HEK293 (cell line): ENCODE results near the gene ENAH.

Experiments used
- CTCF ChIA-PET: fragments of 350-600 bp; formaldehyde crosslinking; extraction: SDS; loops from one replicate; lab custom pipeline; 2021; ENCODE audit warnings: antibody characterized with exemption; lab: Yijun Ruan, JAX
- POLR2A ChIA-PET: fragments of 300-600 bp; formaldehyde crosslinking; extraction: SDS; loops from one replicate; lab custom pipeline; 2020; ENCODE audit warnings: antibody characterized with exemption, inconsistent platforms; lab: Yijun Ruan, JAX
- H3K27ac ChIP-seq: fragments of 200-500 bp; sonication (Bioruptor generic); 2 replicates; pipeline ENCODE4 v1.5.1; 2014; ENCODE audit warnings: low read depth, low read length, control low read depth, inconsistent platforms; ENCODE audit errors: extremely low read depth
- H3K36me3 ChIP-seq, 2 experiments: fragments of 200-500 bp in 1 of 2; sonication (Bioruptor generic) in 1 of 2; 1 replicate in 1 of 2; 2 replicates in 1 of 2; pipeline ENCODE4 v1.5.1; 2014 to 2017; ENCODE audit warnings: inconsistent platforms in 2 of 2, low read length in 2 of 2; ENCODE audit not compliant: control insufficient read depth in 2 of 2, insufficient read depth in 1 of 2
- H3K4me1 ChIP-seq: fragments of 200-500 bp; sonication (Bioruptor generic); 2 replicates; pipeline ENCODE4 v1.5.1; 2014; ENCODE audit warnings: mild to moderate bottlenecking, low read length, inconsistent platforms; ENCODE audit not compliant: control insufficient read depth, insufficient read depth
- H3K4me3 ChIP-seq: 2 replicates; pipeline ENCODE4 v1.5.1; 2011; ENCODE audit warnings: low read depth, mild to moderate bottlenecking, control low read depth, low read length, moderate library complexity
- H3K9me3 ChIP-seq: fragments of 200-500 bp; sonication (Bioruptor generic); 2 replicates; pipeline ENCODE4 v1.5.1; 2014; ENCODE audit warnings: low read depth, low read length, inconsistent platforms; ENCODE audit not compliant: control insufficient read depth, insufficient read depth
- PRDM1 ChIP-seq: fragments of 450-650 bp; formaldehyde crosslinking; IDR thresholded peaks from 2 replicates; pipeline ENCODE4; 2016; ENCODE audit warnings: missing biosample characterization, missing genetic modification characterization
- PRDM4 ChIP-seq: fragments of 450-650 bp; formaldehyde crosslinking; IDR thresholded peaks from 2 replicates; pipeline ENCODE4 v1.5.1; 2017; ENCODE audit warnings: missing biosample characterization, missing genetic modification characterization
- REST ChIP-seq: fragments of 450-650 bp; formaldehyde crosslinking; IDR thresholded peaks from 2 replicates; pipeline ENCODE4 v1.5.1; 2016; ENCODE audit warnings: missing biosample characterization, missing genetic modification characterization
- ZBTB6 ChIP-seq: fragments of 450-650 bp; formaldehyde crosslinking; IDR thresholded peaks from 2 replicates; pipeline ENCODE4 v1.5.1; 2017; ENCODE audit warnings: missing biosample characterization, missing genetic modification characterization
- ZFP3 ChIP-seq: fragments of 450-650 bp; formaldehyde crosslinking; IDR thresholded peaks from 2 replicates; pipeline ENCODE4 v1.5.1; 2016; ENCODE audit warnings: low read depth, missing biosample characterization, missing genetic modification characterization
- ZFP69B ChIP-seq: fragments of 450-650 bp; formaldehyde crosslinking; IDR thresholded peaks from 2 replicates; pipeline ENCODE4 v1.5.1; 2016; ENCODE audit warnings: missing biosample characterization, missing genetic modification characterization
- ZNF211 ChIP-seq: fragments of 450-650 bp; formaldehyde crosslinking; IDR thresholded peaks from 2 replicates; pipeline ENCODE4 v1.5.1; 2016; ENCODE audit warnings: low read depth, missing biosample characterization, missing genetic modification characterization
- ZNF302 ChIP-seq: fragments of 450-650 bp; formaldehyde crosslinking; IDR thresholded peaks from 2 replicates; pipeline ENCODE4 v1.5.1; 2016; ENCODE audit warnings: missing biosample characterization, missing genetic modification characterization, low read depth
- ZNF354C ChIP-seq: fragments of 450-650 bp; formaldehyde crosslinking; IDR thresholded peaks from 2 replicates; pipeline ENCODE4 v1.5.1; 2016; ENCODE audit warnings: missing biosample characterization, missing genetic modification characterization, low read depth, borderline replicate concordance
- ZNF366 ChIP-seq: fragments of 450-650 bp; formaldehyde crosslinking; conservative IDR thresholded peaks from 2 replicates; pipeline ENCODE4 v1.5.1; 2016; ENCODE audit warnings: missing biosample characterization, missing genetic modification characterization
- ZNF404 ChIP-seq: fragments of 450-650 bp; formaldehyde crosslinking; IDR thresholded peaks from 2 replicates; pipeline ENCODE4 v1.5.1; 2017; ENCODE audit warnings: missing biosample characterization, missing genetic modification characterization
- ZNF449 ChIP-seq: fragments of 450-650 bp; formaldehyde crosslinking; IDR thresholded peaks from 2 replicates; pipeline ENCODE4 v1.5.1; 2017; ENCODE audit warnings: missing biosample characterization, mild to moderate bottlenecking, missing genetic modification characterization, moderate library complexity
- ZNF488 ChIP-seq: fragments of 450-650 bp; formaldehyde crosslinking; IDR thresholded peaks from 2 replicates; pipeline ENCODE4 v1.5.1; 2016; ENCODE audit warnings: missing biosample characterization, missing genetic modification characterization
- ZNF514 ChIP-seq: fragments of 450-650 bp; formaldehyde crosslinking; IDR thresholded peaks from 2 replicates; pipeline ENCODE4 v1.5.1; 2016; ENCODE audit warnings: missing biosample characterization, missing genetic modification characterization
- ZNF600 ChIP-seq: fragments of 450-650 bp; formaldehyde crosslinking; IDR thresholded peaks from 2 replicates; pipeline ENCODE4 v1.5.1; 2016; ENCODE audit warnings: missing biosample characterization, missing genetic modification characterization
- ZNF623 ChIP-seq: fragments of 450-650 bp; formaldehyde crosslinking; IDR thresholded peaks from 2 replicates; pipeline ENCODE4 v1.5.1; 2016; ENCODE audit warnings: missing biosample characterization, missing genetic modification characterization
- ZNF624 ChIP-seq: fragments of 450-650 bp; formaldehyde crosslinking; IDR thresholded peaks from 2 replicates; pipeline ENCODE4 v1.5.1; 2017; ENCODE audit warnings: missing biosample characterization, missing genetic modification characterization
- ZNF664 ChIP-seq: fragments of 450-650 bp; formaldehyde crosslinking; IDR thresholded peaks from 2 replicates; pipeline ENCODE4 v1.5.1; 2016; ENCODE audit warnings: missing biosample characterization, missing genetic modification characterization
- TF ChIP-seq, protein P1 (sequence below): fragments of 450-650 bp; formaldehyde crosslinking; IDR thresholded peaks from 2 replicates; pipeline ENCODE4 v1.5.1; 2017; ENCODE audit warnings: missing biosample characterization, missing genetic modification characterization
- TF ChIP-seq, protein P2 (sequence below): fragments of 450-650 bp; formaldehyde crosslinking; IDR thresholded peaks from 2 replicates; pipeline ENCODE4 v1.5.1; 2016; ENCODE audit warnings: missing biosample characterization, missing genetic modification characterization, low read depth

The ENAH gene

DNA sequence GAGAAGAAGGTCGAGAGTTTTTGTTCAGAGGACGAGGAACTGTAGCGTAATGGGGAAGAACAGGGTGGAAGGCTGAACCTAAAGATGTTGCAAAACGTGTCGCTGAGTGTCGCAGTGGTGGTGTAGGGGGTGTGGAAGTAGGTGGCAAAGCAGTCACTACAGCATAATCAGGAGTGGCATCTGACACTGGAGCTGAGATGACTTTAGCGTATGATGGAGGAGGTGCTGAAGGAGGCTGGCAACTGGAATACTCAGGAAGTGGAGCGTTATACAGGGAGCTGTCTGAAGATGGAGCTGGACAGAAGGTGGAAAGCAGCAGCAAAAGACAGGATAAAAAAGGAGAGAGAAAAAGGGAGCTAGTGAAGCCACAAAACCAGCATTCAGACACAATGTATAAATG, 135.2 kb downstream of the ENAH start:
- Histone ChIP-seq H3K4me1 (peaks cover 9% of the 10 kb centered on the region), H3K36me3 (peaks cover 16 to 18% of the 10 kb centered on the region in 2 experiments), H3K4me3 (no peak overlapping the region), H3K27ac (no peak overlapping the region), H3K9me3 (no peaks in the 10 kb centered on the region)
- POLR2A ChIA-PET, result interaction anchor here (0.8 to 0.9 kb wide), 2 partner anchors 9 to 135 kb away, joined by 4 read pairs; no protein-coding TSS in a partner anchor
- TF ChIP-seq ZNF211, result no peak
- no peak for TF ChIP-seq ZNF404 (tag by site-specific recombination)
- TF ChIP-seq PRDM4 (tag by site-specific recombination), result no peak
- TF ChIP-seq ZNF488 (tag by site-specific recombination), result 0 out of 2 replicates have a peak, but pooled peaks have one; percentile 7
- peak; percentile 64; the same call in 1 of the 2 replicates for TF ChIP-seq ZBTB6 (tag by site-specific recombination)
- TF ChIP-seq, protein P1, sequence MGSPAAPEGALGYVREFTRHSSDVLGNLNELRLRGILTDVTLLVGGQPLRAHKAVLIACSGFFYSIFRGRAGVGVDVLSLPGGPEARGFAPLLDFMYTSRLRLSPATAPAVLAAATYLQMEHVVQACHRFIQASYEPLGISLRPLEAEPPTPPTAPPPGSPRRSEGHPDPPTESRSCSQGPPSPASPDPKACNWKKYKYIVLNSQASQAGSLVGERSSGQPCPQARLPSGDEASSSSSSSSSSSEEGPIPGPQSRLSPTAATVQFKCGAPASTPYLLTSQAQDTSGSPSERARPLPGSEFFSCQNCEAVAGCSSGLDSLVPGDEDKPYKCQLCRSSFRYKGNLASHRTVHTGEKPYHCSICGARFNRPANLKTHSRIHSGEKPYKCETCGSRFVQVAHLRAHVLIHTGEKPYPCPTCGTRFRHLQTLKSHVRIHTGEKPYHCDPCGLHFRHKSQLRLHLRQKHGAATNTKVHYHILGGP, result no peak
- no peak for TF ChIP-seq ZNF302 (tag by site-specific recombination)
- no peak for TF ChIP-seq ZNF514 (tag by site-specific recombination)
- peak; percentile 75 for TF ChIP-seq ZNF600 (tag by site-specific recombination)
- peak; percentile 66; the same call in 1 of the 2 replicates for TF ChIP-seq REST (tag by site-specific recombination)
- TF ChIP-seq PRDM1, result peak; percentile 73
- no peak for TF ChIP-seq ZNF449
- no peak for TF ChIP-seq ZNF624
- no peak for TF ChIP-seq ZFP3 (tag by site-specific recombination)
- 0 out of 2 replicates have a peak, but pooled peaks have one; percentile 11 for TF ChIP-seq ZFP69B (tag by site-specific recombination)
- no peak for TF ChIP-seq ZNF664
- TF ChIP-seq, protein P2, sequence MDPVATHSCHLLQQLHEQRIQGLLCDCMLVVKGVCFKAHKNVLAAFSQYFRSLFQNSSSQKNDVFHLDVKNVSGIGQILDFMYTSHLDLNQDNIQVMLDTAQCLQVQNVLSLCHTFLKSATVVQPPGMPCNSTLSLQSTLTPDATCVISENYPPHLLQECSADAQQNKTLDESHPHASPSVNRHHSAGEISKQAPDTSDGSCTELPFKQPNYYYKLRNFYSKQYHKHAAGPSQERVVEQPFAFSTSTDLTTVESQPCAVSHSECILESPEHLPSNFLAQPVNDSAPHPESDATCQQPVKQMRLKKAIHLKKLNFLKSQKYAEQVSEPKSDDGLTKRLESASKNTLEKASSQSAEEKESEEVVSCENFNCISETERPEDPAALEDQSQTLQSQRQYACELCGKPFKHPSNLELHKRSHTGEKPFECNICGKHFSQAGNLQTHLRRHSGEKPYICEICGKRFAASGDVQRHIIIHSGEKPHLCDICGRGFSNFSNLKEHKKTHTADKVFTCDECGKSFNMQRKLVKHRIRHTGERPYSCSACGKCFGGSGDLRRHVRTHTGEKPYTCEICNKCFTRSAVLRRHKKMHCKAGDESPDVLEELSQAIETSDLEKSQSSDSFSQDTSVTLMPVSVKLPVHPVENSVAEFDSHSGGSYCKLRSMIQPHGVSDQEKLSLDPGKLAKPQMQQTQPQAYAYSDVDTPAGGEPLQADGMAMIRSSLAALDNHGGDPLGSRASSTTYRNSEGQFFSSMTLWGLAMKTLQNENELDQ (tag by site-specific recombination), result no peak
- TF ChIP-seq ZNF354C (tag by site-specific recombination), result no peak
- no peak for TF ChIP-seq ZNF623 (tag by site-specific recombination)
- TF ChIP-seq ZNF366, result 0 out of 2 replicates have a peak, but pooled peaks have one; percentile 45
- CTCF ChIA-PET, result interaction anchor here (0.6 to 1.6 kb wide), 12 partner anchors 17 to 255 kb away, joined by 3 to 5 read pairs (median 3); no protein-coding TSS in a partner anchor
